SHP77 (cell line): ENCODE measurements around the gene TNFRSF12A.

ENCODE experiments used
- DNase-seq, 2 experiments: peaks; one replicate each; lab custom pipeline; 2025; lab: John Stamatoyannopoulos, UW

The TNFRSF12A gene

GRCh38 chr16:3012246-3012645, 7.9 kb upstream of the TNFRSF12A start:
- no peak for DNase-seq

GRCh38 chr16:3012828-3013420, 7.2 kb upstream of the TNFRSF12A start, which contains the start of gene CLDN9:
Gene CLDN9, plus strand, starts transcription at chr16:3012923. Its CDS starts 440 bp downstream, at chr16:3013363.
- DNase-seq: no peak

- DNase-seq: no peak
These were observed 6.6 kb upstream of the TNFRSF12A start for GRCh38 chr16:3013491-3013951.

- DNase-seq: no peak
These were observed 6.0 kb upstream of the TNFRSF12A start for GRCh38 chr16:3013998-3014690.

GRCh38 chr16:3014971-3015370, 5.2 kb upstream of the TNFRSF12A start:
- DNase-seq: no peak

- no peak for DNase-seq
These were observed 4.2 kb upstream of the TNFRSF12A start for GRCh38 chr16:3015865-3016521.

- no peak for DNase-seq
These were observed 2.8 kb upstream of the TNFRSF12A start for GRCh38 chr16:3017344-3017743.

GRCh38 chr16:3017794-3018506, 2.2 kb upstream of the TNFRSF12A start, which contains the start of gene CLDN6:
Gene CLDN6, minus strand, starts transcription at chr16:3018183. Its CDS starts 2,162 bp downstream, at chr16:3016021.
- peak in 1 of 2 experiments; percentile 38 for DNase-seq

- DNase-seq: no peak
These were observed 448 bp upstream of the TNFRSF12A start for GRCh38 chr16:3019594-3020246.

GRCh38 chr16:3020604-3021448, 658 bp downstream of the TNFRSF12A start:
- DNase-seq: no peak

- peak in 1 of 2 experiments; percentile 41 for DNase-seq
These were observed 1.5 kb downstream of the TNFRSF12A start for GRCh38 chr16:3021449-3022207.

GRCh38 chr16:3022208-3022683, 2.1 kb downstream of the TNFRSF12A start:
- no peak for DNase-seq

GRCh38 chr16:3022684-3023414, 2.7 kb downstream of the TNFRSF12A start:
- no peak for DNase-seq

- DNase-seq: no peak
These were observed 3.2 kb downstream of the TNFRSF12A start for GRCh38 chr16:3023415-3023668.

GRCh38 chr16:3023669-3024478, 3.7 kb downstream of the TNFRSF12A start, which contains the start of the genes HCFC1R1 and THOC6:
Gene HCFC1R1, minus strand, starts transcription at chr16:3023942. Its CDS starts 1 bp downstream, at chr16:3023941.
Gene THOC6, plus strand, starts transcription at chr16:3024035. Its CDS starts 292 bp downstream, at chr16:3024327.
- peak; percentile 96 to 98 for DNase-seq

- no peak for DNase-seq
These were observed 5.1 kb downstream of the TNFRSF12A start for GRCh38 chr16:3025032-3026002.

GRCh38 chr16:3026003-3026378, 5.8 kb downstream of the TNFRSF12A start:
- DNase-seq: no peak
